HG03045 (cell line): Measurements from ENCODE around the gene TAOK3.
"Not testable (repeated sequence)": the region's sequence is repeated elsewhere in the genome, so short reads cannot be mapped to it uniquely, and the experiment has no call there.

ENCODE experiments used
- ATAC-seq: cut with Tn5 transposase; IDR thresholded peaks from one replicate; pipeline ENCODE4 v1.9.1; 2021; ENCODE audit warnings: mild to moderate bottlenecking, moderate library complexity; ENCODE audit not compliant: unreplicated experiment

TAOK3 gene

GRCh38 chr12:118372541-118373495, at the start of gene TAOK3:
TAOK3 (minus strand) TSS chr12:118372907; CDS start chr12:118255567, 117,340 bp downstream.
- peak; percentile 79 for ATAC-seq

DNA sequence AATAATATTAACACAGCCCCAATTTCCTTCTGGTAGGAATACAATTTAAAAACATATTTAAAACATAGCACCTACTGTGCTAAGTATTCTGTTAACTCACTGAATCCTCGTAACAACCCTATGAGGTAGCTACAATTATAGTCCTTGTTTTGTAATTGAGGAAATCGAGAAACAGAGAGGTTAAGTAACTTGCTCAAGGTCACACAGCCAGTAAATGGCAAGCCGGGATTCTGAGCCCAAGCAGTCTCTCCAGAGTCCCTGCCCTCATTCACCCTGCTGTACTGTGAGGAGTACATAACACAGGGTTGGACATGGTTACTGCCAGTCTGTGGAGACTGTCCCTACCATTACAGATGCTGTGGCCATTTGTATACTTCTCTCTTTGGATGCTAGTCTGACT, 48.0 kb upstream of the TAOK3 start:
- ATAC-seq: no peak

- no peak for ATAC-seq
Observed at GRCh38 chr12:118418385-118419057, 45.8 kb upstream of the TAOK3 start.

DNA sequence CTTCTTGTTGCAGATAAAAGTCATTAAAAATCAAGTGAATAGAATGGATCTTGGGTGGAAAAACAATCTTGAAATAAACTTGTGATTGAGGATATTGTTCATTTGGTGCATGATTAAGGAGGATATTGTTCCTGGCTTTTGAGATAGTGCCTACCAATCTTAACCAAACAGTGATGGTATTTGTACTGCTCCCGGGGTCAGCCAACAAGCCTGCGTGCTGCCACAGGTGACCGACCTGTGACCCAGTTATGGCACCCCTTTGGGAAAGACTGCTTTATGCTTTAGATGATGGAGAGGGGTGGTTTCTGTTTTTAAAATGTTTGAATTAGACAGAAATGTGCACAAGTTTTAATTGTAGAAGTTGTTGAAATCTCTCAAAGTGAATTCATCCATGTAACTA, 45.2 kb upstream of the TAOK3 start:
- ATAC-seq: no peak

GRCh38 chr12:118409834-118410233, 37.1 kb upstream of the TAOK3 start:
- ATAC-seq: no peak

DNA sequence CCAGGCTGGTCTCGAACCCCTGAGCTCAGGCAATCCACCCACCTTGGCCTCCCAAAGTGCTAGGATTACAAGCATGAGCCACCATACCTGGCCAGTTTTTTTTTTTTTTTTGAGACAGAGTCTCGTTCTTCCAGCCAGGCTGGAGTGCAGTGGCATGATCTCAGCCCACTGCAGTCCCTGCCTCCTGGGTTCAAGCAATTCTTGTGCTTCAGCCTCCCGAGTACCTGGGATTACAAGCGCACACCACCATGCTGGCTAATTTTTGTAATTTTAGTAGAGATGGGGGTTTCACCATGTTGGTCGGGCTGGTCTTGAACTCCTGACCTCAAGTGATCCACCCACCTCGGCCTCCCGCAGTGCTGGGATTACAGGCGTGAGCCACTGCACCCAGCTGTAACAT, 35.5 kb upstream of the TAOK3 start:
- ATAC-seq: not testable (repeated sequence)

DNA sequence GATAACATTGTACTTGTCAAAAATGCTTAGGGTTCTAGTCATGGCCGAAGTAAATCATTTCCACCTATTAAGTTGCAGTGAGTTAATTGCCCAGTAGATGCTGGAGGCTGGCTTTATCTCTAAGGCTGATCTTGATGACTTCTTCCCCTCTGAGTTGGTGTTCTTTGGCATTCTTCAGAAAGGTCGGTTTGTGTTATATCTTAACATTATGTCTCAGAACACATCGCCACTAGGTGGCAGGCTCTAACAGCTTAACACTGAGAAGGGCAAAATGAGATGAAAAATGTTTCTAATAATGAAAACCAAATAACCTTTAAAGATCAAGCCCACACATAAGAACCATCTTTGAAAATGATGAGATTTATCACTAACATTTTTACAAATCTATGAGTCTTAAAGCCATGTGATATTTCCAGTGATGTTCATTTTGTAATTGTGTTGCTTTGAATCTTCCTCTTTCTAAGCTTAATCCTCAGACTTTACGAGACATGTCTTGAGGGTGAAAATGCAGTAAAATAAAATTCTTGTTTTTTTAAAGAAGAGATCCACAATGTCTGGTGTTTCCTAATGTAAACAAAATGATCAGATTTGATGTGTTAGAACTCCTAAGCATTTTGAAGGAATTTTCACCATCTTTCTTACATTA, 32.3 kb upstream of the TAOK3 start:
- ATAC-seq: no peak

GRCh38 chr12:118402251-118402650, 29.5 kb upstream of the TAOK3 start:
- no peak for ATAC-seq

GRCh38 chr12:118398940-118399339, 26.2 kb upstream of the TAOK3 start:
- ATAC-seq: no peak

- no peak for ATAC-seq
Observed at GRCh38 chr12:118398524-118398923, 25.8 kb upstream of the TAOK3 start.

- ATAC-seq: no peak
Observed at GRCh38 chr12:118397708-118398440, 25.2 kb upstream of the TAOK3 start.

GRCh38 chr12:118391836-118392235, 19.1 kb upstream of the TAOK3 start:
- no peak for ATAC-seq

DNA sequence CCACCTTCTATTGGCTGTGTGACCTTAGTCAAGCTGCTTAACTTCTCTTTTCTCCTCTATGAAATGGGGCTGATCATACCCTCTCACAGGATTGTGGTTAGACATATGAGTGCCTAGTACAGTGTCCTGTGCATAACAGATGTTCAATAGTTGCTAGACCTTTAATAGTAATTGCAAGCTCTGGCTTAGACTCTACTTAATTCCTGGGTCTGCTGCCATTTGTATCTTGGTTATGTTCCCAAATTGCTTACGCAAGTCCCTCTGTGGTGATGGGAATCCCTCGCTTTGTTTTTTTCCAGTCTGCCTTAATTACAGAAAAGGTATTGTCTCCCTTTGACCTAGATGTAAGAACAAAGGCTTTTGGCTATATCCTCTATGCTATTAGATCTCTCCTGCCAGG, 18.7 kb upstream of the TAOK3 start:
- no peak for ATAC-seq

DNA sequence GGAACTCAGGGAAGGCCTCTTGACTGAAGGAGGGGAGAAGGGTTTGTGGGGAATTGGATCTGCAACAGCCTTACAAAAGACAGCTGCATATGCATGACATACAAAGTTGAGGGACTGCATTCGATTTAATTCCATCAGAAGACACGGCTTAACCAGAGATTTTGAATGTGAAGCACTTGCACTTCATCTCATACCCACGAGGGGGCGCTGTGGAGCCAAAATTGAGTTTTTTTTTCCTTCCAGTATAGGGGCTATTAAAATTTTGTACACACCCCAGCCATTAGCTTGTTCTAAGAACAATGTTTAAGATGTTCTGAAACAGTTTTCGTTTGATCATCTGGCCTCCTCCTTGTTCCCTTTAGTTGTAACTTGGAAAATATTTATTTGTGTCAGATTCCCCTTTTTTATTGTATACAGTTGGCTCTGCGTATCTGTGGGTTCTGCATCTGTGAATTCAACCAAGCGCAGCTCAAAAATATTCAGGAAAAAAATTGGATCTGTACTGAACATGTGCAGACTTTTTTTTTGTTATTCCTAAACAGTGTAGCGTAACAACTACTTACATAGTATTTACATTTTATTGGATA, 5.3 kb upstream of the TAOK3 start:
- no peak for ATAC-seq

GRCh38 chr12:118377021-118377883, 4.5 kb upstream of the TAOK3 start:
- no peak for ATAC-seq

DNA sequence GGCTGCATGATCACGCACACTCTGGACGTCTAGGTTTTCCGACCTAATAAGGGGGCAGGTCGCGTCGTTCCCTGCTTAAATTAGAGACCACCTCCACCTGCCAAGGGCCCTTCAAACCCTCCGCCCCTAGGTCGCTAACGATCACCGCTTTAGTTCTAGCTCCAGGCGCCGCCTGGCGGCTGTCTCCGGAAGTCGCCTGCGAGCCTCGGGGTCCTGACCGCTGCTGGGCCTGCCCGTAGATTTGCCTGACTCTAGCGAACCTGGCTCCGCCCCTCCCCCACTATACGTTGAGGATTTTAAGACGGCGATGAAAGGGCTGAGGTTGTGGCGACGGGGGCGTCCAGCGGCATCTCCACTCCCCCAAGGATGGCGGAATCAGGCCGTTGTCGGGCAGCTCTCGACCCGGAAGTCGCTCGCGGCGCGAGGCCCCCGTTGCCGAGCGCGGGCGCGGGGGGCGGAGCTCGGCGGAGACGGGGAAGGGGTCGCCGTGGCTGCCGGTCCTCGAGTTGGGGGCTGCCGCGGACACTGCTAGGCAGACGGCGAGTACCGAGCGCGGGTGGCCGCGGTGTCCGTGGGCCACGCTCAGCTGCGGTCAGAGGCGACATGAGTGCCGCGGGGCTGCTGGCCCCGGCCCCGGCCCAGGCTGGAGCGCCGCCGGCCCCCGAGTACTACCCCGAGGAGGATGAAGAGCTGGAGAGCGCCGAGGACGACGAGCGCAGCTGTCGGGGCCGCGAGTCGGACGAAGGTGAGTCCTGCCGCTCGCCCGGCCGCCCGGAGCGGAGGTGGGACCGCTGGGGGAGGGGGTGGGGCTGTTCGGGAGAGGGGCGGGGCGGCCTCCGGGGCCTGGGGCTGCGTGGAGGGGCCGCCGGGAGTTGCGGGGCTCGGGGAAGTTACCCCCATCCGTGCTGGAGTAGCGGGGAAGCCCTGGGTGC, 3.6 kb upstream of the TAOK3 start, which contains the start of gene SUDS3:
SUDS3 (plus strand) TSS at position 467 of the 932 bp plus-strand sequence; CDS start at position 604, 137 bp downstream.
- ATAC-seq: peak; percentile 27

GRCh38 chr12:118375348-118375747, 2.6 kb upstream of the TAOK3 start:
- ATAC-seq: no peak

GRCh38 chr12:118374909-118375308, 2.2 kb upstream of the TAOK3 start:
- no peak for ATAC-seq
